Fibroblast of mammary gland (primary cell): ENCODE data around the gene USP27X.

Source experiments
- DNase-seq: peaks from one replicate; pipeline ENCODE4 v3.0.0-alpha.2; 2010; ENCODE audit warnings: low read depth
- H3K4me3 ChIP-seq: 2 replicates; pipeline ENCODE4 v1.5.1; 2011; ENCODE audit warnings: low read depth, mild to moderate bottlenecking, low read length, moderate library complexity; ENCODE audit not compliant: control insufficient read depth
- CTCF ChIP-seq: conservative IDR thresholded peaks from 2 replicates; pipeline ENCODE4 v1.5.1; 2011; ENCODE audit warnings: low read depth, low read length, inconsistent platforms; ENCODE audit not compliant: control insufficient read depth, insufficient read depth

Gene USP27X

GRCh38 chrX:49879656-49880277 is 483 bp downstream of the USP27X start:
- no peak for TF ChIP-seq CTCF
- no peak for DNase-seq
- peak overlapping the region; percentile 48 for H3K4me3 ChIP-seq

- H3K4me3 ChIP-seq = no peak overlapping the region
- DNase-seq = no peak
- no peak for TF ChIP-seq CTCF
Measured at GRCh38 chrX:49880668-49881067, 1.4 kb downstream of the USP27X start.

- TF ChIP-seq CTCF = peak; percentile 79
- no peak overlapping the region for H3K4me3 ChIP-seq
- peak; percentile 52 for DNase-seq
Measured at GRCh38 chrX:49884290-49884862, 5.1 kb downstream of the USP27X start.

- no peak overlapping the region for H3K4me3 ChIP-seq
- no peak for TF ChIP-seq CTCF
- DNase-seq = no peak
Measured at GRCh38 chrX:49892542-49892941, 13.3 kb downstream of the USP27X start.

GRCh38 chrX:49896951-49897350 is 17.7 kb downstream of the USP27X start:
- no peak for DNase-seq
- TF ChIP-seq CTCF = no peak
- H3K4me3 ChIP-seq = no peak overlapping the region

GRCh38 chrX:49901048-49901447 is 21.8 kb downstream of the USP27X start:
- DNase-seq = no peak
- TF ChIP-seq CTCF = no peak
- no peak overlapping the region for H3K4me3 ChIP-seq
